GM04504 (cell line): Measurements from ENCODE around the gene TBC1D17.
A peak's percentile ranks its signal among the peaks of the same experiment; 100 is the strongest.
"Not testable (repeated sequence)": the region's sequence is repeated elsewhere in the genome, so short reads cannot be mapped to it uniquely, and the experiment has no call there.

Source experiments
- DNase-seq: peaks from one replicate; pipeline ENCODE4 v3.0.0-alpha.2; 2012; ENCODE audit warnings: low read depth

Gene TBC1D17

DNA sequence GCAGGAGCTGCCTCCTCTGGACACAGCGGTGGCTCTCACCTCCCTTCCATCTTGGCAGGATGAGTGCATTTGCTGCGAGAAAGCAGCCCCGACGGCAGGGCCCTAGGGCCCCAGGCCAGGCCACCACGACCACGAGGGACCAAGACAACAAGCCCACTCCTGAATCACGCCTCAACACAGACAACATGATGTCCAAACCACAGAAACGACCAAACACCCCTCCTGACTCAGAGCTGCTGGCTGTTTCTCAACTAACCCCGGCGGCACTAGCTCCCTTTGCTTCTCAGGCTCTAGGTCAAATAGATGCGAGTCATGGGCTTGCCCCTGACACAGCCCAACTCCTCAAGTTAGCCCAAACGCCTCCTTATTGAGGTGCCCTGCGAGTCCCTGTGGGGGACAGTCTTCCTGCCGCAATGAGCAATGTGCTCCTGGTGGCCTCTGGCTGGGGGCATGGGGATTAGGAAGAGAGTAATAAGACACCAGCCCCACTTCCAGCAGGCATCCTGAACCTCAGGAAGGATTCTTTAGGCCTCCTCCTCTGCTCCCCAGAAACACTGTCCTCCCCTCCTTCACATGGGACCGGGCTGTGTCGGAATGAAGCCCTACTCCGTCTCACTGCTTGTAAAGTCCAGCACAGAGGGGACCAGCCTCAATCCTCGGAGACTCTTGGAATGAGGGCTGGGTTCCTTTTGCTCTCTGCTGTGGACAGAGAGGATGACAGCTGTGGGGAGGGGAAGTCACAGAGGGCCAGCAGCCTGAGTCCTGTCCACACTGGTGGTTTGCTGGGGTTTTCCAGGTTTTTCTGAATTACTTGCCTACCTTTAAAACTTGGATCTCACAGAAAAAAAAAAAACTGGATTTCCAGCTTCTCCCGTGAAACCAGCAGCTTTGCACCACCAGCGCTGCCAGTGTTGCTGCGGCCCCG is 44.6 kb downstream of the TBC1D17 start:
- DNase-seq, result peak; percentile 57

DNA sequence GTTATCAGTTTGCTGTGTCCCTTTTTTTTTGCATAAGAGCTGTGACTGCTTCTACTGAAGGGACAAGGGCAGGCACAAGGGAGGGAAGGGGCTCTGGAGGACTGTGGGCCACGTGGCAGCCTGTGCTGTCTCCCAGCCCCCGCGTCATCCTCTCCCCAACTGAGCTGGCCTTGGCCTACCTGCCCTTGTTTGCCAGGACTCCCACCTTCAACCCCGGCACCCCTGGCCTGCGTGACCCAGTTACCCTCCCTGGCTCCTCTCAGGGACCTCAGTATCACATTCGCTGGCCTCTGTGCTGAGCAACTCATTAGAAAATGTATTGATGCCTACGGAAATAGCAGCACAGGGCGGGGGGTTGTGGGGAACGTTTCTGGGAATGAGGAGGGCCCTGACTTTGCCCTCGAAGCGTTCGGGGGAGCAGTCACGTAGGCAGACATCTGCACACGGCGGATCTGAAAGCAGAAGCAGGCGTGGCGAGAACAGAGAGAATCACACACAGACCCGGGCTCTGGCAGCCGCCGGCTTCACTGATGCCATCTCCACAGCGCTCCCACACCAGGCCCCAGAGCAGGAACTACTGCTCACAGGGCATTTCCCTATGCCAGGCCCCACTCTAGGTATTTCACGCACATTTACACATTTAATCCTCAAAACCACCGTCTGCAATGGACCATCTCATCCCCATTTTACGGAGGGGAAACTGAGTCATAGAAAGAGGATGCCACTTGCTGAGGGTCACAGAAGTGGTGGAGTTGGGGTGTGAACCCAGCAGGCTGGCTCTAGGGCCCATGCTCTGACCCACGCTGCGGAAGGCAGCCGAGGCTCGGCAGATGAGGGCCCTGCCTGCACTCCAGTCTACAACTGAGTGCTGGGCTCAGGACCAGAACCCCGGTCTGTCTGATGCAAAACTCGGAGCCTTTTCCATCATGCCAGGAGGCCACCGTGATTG is 45.8 kb downstream of the TBC1D17 start:
- DNase-seq, result no peak

DNA sequence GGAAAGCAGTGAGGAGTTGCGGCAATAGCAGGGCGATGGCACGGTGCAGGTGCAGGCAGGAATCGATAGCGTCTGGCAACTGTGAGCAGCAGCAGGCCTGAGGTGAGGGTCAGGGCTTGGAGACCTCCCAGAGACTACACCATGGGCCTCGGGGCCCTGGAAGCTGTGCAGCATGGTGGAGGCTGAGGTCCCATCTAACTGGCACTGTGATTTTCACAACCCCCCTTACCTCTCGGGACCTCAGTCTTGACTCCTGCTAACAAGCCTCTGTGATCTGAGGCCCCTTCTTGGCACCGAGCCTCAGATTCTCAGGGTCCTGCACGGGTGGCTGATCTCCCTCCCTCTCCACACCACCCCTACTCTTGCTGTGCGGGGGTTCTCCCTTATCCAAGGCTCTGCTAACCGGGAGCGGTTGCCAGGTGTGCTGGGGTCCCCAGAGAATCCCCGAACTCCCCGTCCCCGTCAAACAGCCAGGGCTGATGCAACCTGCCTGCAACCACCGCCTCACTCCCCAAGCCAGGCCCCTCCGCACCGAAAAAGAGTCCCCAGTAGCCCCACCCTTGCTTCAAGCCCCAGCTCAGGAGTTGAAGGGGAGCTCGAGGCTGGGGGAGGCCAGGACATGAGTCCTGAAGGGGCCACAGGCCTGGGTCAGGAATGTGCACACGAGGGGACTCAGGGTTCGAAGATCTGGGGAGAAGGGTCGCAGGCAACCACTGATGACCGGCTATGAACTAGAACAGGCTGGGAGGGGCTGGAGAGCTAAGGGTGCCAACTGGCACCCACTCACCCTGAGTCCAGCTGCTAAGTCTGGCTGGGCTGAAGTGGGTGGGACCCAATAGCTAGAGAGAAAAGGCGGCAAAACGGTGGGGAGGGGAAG is 46.7 kb downstream of the TBC1D17 start:
- no peak for DNase-seq

DNA sequence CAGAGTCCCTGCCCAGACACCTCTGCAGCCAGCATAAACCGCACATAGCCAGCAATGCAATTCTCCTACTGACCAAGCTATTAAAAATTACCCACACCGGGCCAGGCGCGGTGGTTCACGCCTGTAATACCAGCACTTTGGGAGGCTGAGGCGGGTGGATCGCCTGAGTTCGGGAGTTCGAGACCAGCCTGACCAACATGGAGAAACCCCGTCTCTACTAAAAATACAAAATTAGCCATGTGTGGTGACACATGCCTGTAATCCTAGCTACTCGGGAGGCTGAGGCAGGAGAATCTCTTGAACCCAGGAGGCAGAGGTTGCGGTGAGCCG is 47.3 kb downstream of the TBC1D17 start:
- DNase-seq, result not testable (repeated sequence)

DNA sequence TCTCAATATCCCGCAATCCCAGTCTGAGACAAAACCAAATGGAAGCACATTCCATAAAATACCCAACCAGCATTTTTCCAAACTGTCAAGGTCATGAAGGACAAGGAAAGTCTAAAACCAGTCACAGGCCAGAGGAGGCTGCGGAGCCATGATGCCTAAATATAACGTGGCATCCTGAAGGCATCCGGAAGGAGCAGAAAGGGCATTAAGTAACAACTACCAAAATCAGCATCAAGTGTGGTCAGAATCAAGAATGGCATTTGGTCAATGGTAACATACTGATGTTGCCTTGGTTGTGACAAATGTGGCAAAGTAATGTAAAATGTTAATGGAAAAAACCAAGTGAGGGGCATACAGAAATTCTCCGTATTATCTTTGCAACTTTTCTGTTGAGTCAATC is 48.0 kb downstream of the TBC1D17 start:
- no peak for DNase-seq

DNA sequence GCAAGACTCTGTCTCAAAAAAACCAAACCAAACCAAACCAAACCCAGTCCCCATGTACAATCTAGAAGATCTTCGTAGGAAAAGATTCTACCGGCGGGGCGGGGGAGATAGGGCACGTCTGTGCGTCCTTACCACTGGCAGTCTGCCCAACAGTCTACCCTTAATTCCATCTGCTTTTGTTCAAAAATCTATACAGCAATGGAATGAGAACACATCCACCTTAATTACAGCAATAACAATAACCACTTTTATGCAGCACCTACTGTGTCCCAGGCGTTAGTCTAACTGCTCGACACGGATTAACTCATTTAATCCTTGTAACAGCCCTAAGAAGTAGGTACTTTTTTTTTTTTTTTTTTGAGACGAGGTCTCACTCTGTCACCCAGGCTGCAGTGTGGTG is 49.0 kb downstream of the TBC1D17 start:
- DNase-seq, result no peak

DNA sequence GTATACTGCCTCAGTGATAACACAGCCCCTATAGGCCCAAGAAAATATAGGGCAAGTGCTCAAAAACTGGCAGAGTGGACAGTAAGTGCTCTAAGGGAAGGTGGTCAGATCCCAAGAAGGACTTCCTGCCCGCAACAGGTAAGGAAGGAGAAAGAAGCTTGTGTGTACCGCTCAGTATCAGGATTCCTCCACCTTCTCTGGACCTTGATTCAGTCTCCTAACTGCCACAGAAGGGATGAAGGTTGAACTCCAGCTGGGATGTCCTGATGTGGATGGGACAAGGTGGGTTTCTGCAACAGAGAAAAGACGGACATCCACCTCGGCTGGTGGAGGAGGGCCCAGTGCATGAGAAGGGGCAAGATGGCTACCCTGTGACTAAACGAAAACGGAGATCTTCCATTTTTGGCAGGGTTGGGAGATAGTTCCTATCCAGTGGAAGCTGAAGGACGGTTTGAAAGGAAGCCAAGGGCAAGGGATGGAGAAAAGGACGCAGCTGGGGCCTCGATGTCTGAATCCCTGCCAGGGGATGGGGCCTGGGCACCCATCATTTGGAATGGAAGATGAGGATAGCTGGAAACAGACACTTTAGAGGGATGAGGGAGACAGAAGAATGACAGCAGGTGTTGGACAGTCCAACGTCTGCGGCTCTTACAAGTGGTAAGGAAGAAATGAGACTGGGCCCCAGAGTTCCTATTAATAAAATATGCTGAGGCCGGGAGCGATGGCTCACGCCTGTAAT is 50.2 kb downstream of the TBC1D17 start:
- no peak for DNase-seq

DNA sequence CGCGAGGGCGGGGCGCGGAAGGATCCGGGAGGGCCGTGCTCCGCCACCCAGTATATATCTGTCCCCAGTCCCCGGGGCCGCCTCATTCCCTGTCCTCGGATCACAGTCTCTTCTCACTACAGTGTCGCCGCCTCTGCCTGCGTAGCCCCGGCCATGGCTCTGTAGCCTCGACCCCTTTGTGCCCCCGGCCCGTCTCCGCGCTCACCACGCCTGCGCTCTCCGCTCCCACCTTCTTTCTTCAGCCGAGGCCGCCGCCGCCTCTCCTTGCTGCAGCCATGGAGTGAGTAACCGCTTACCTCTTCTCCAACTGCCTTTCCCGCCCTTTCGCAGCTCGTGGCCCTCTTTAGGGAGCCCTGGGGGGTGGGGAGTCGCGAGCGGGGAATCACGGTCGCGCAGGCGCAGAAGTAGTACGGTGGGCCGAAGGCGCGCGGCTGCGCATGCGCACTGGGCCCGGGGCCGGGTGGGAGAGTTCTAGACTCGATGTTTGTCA is 51.7 kb downstream of the TBC1D17 start, which contains the start of the genes ATF5 and NUP62:
Gene ATF5 (plus strand): TSS at position 85 of the 490 bp plus-strand sequence. CDS start 1,646 bp downstream, outside the sequence.
Gene NUP62 (minus strand): TSS at position 384 of the 490 bp plus-strand sequence. CDS start 19,697 bp downstream, outside the sequence.
- DNase-seq, result peak; percentile 60

DNA sequence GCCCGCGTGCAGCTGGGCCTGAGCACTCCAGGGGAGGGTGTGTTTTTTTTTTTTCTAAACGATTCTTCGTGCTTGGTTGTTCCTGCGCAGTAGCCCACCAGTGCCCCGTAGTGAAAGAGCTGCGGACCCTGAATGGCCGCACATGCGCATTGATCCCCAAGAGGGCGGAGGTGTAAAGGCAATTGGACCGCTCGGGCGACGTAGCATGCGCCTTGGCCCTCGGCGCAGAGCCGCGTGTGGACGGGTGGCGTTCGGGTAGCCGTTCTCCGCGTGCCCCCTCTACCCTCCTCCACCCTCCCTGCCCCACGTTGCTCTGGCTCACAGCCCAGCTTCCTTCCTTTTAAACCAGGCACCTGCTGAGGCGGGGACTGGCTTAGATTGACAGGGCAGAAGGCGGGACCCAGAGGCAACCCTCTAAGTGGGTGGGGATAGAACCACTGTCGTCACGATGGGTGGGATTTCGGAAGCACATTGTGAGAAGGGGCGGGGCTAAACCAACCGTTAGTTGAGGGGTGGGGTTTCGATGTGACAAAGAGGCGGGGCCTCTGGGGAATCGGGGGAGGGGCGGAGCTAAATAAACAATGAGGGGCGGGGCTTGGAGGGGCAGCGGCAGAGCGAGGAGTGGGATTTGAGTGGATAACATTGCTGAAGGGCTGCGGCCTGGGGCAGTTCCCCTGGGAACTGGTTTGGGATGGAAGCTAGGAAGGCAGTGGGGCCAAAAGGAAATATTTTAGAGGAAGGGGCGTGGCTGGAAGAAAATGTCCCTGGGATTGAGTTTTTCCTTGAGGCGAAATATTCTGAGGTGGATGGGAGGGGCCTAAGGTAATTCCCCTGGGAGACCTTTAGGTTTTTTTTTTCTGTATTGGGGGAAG is 52.3 kb downstream of the TBC1D17 start:
- peak; percentile 87 for DNase-seq

DNA sequence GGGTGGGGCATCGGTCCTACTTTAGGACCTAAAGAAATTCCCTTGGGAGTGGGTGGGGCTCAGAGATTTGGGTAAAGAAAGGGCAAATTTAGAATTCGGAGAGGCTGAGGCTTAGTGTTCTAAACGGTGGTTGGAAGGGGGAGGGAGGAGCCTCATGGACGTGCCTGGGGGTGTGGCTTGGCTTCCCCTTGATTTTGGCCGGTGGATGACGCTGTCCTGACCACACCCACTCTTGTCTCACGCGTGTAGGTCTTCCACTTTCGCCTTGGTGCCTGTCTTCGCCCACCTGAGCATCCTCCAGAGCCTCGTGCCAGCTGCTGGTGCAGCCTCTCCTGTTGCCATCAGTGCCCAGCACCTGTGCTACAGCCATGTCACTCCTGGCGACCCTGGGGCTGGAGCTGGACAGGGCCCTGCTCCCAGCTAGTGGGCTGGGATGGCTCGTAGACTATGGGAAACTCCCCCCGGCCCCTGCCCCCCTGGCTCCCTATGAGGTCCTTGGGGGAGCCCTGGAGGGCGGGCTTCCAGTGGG is 53.0 kb downstream of the TBC1D17 start:
- DNase-seq, result no peak

DNA sequence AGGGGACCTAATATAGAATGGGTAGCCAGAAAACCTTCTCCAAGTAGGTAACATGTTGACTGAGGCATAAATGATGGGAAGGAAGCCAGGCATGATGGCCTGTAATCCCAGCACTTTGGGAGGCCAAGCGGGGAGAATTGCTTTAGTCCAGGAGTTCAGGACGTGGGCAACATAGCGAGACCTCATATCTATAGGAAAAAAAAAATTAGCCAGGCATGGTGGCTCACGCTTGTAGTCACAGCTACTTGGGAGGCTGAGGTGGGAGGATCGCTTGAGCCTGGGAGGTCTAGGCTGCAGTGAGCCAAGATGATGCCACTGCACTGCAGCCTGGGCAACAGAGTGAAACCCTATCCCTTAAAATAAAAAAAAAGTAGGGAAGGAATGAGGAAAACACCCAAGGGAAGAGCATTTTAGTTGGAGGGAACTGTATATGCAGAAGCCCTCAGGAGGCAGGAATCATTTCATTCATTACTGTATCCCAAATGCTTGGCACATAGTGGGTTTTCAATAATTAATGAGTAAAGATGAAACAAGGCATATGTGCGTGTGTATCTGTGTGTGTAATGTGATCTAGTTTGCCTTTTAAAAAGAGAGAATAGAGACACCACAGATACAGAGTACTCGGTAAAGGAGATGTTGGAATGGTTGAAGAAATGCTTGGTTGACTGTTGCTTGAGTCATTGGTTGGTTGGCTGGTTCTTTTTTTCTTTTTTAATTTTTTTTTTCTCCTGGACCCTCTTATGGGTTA is 54.0 kb downstream of the TBC1D17 start:
- no peak for DNase-seq

DNA sequence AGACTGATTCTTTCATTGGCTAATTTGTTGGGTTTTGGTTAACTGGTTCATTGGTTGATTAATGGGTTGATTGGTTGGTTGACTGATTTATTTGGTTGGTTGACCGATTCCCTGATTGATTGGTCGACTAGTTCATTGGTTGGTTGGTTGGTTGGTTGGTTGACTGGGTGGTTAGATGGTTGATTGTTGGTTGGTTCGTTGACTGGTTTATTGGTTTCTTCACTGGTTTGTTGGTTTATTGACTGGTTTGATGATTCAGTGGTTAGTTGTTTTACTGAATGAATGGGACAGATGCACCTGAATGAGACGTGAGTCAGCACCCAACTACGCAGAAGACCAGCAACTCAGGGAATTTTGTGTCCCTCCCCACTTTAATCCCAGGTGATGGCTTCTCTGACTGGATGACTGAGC is 54.5 kb downstream of the TBC1D17 start:
- no peak for DNase-seq

DNA sequence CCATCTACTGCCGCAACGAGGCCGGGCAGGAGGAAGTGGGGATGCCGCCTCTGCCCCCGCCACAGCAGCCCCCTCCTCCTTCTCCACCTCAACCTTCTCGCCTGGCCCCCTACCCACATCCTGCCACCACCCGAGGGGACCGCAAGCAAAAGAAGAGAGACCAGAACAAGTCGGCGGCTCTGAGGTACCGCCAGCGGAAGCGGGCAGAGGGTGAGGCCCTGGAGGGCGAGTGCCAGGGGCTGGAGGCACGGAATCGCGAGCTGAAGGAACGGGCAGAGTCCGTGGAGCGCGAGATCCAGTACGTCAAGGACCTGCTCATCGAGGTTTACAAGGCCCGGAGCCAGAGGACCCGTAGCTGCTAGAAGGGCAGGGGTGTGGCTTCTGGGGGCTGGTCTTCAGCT is 55.2 kb downstream of the TBC1D17 start:
- DNase-seq, result no peak

DNA sequence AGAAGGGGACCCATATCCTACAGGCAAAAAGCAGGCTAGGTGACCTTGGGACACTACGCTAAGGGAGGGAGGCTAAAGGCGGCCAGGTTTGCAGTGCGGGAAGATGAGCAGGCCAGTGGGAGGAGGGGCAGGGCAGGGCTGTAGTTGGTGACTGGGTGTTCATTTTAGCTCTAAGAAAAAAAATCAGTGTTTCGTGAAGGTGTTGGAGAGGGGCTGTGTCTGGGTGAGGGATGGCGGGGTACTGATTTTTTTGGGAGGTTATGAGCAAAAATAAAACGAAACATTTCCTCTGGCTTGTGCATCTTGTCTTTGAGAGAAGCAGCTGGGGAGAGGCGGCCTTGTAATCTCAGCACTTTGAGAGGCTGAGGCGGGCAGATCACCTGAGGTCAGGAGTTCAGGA is 56.1 kb downstream of the TBC1D17 start:
- DNase-seq, result no peak

DNA sequence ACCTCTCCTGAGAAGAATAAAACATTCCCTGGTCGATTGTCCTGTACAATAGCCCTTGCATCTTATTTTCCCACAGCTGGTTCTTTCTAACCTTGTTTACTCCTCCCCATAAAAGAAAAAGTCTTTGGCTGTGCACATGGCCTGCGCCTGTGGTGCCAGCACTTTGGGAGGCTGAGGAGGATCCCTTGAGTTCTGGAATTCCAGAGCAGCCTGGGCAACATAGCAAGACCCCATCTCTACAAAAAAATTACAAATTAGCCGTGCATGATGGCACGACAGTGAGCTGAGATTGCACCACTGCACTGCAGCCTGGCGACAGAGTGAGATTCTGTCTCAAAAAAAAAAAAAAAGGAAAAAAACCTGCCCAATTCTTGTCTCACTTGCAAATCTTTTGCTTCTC is 59.0 kb downstream of the TBC1D17 start:
- DNase-seq, result no peak

DNA sequence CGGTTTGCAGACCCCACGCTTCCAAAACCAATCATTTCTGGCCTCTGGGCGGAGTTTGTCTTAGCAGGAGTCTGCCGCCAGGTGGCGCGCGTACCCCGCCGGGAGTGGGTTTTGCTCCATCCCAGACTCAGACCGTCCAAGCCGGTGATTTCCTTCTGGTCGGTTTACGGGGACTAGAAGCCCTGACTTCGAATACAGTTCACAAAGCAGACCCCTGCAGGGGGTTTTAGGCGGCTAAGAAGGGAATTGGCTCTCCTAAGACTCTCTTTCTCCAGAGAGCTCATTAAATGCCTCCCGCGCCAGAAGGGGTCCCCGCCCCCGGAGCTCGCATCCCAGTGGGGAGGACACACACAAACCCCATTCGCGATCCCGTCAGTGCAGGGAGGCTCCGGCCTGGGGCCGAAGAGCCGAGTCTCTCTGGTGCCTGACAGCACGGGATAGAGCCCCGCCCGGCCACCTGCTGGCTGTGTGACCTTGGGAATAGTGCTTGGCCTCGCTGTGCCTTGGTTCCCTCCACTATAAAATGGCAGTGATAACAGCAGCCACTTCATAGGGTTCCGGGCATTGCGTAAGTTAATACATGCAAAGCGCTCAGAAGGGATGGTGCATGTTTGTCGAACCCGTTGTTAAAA is 60.4 kb downstream of the TBC1D17 start:
- DNase-seq, result peak; percentile 29
